H9 (cell line): ENCODE results near the gene APOA4. TPM values are rescaled to one million over a fixed set of nuclear protein-coding genes. Genes with fewer than 3 reads are reported as not detected.

Experiments
- DNase-seq: peaks from one replicate; pipeline ENCODE4 v3.0.0-alpha.2; 2017
- H2AFZ ChIP-seq: one replicate; pipeline ENCODE4 v1.6.1; 2013; ENCODE audit warnings: mild to moderate bottlenecking, low read length, control low read depth, moderate library complexity
- H2AK5ac ChIP-seq: 2 replicates; pipeline ENCODE4 v1.6.1; 2013; ENCODE audit warnings: low read length, control low read depth, mixed read lengths; ENCODE audit not compliant: insufficient read length
- H2BK120ac ChIP-seq: one replicate; pipeline ENCODE4 v1.6.1; 2013; ENCODE audit warnings: low read depth, mild to moderate bottlenecking, low read length, control low read depth, inconsistent platforms; ENCODE audit not compliant: poor library complexity, severe bottlenecking
- H2BK12ac ChIP-seq: 2 replicates; pipeline ENCODE4 v1.6.1; 2013; ENCODE audit warnings: low read length, control low read depth, mixed read lengths, low read depth; ENCODE audit not compliant: insufficient read length
- H2BK15ac ChIP-seq: 2 replicates; pipeline ENCODE4 v1.6.1; 2013; ENCODE audit warnings: low read depth, low read length, control low read depth
- H2BK20ac ChIP-seq: one replicate; pipeline ENCODE4 v1.6.1; 2013; ENCODE audit warnings: low read depth, mild to moderate bottlenecking, low read length, control low read depth, inconsistent platforms; ENCODE audit not compliant: poor library complexity, severe bottlenecking
- H2BK5ac ChIP-seq: 2 replicates; pipeline ENCODE4 v1.6.1; 2013; ENCODE audit warnings: low read length, control low read depth, mixed read lengths; ENCODE audit not compliant: insufficient read length
- H3K14ac ChIP-seq: 2 replicates; pipeline ENCODE4 v1.6.1; 2013; ENCODE audit warnings: low read length, control low read depth; ENCODE audit not compliant: insufficient read depth
- H3K18ac ChIP-seq: 2 replicates; pipeline ENCODE4 v1.6.1; 2013; ENCODE audit warnings: low read depth, mild to moderate bottlenecking, mixed read lengths, low read length, control low read depth; ENCODE audit not compliant: insufficient read length
- H3K23ac ChIP-seq: 2 replicates; pipeline ENCODE4 v1.6.1; 2013; ENCODE audit warnings: low read length, control low read depth, mixed read lengths, low read depth; ENCODE audit not compliant: insufficient read length
- H3K23me2 ChIP-seq: 2 replicates; pipeline ENCODE4 v1.6.1; 2013; ENCODE audit warnings: low read depth, mild to moderate bottlenecking, mixed read lengths, low read length, control low read depth; ENCODE audit not compliant: insufficient read length, poor library complexity, severe bottlenecking
- H3K27ac ChIP-seq: 2 replicates; pipeline ENCODE4 v1.5.1; 2013; ENCODE audit warnings: low read length, control low read depth, mixed read lengths, low read depth; ENCODE audit not compliant: insufficient read length
- H3K27me3 ChIP-seq: 2 replicates; pipeline ENCODE4 v1.6.1; 2013; ENCODE audit warnings: low read length, control low read depth, inconsistent platforms; ENCODE audit not compliant: insufficient read depth
- H3K4ac ChIP-seq: 2 replicates; pipeline ENCODE4 v1.6.1; 2013; ENCODE audit warnings: low read depth, mild to moderate bottlenecking, control low read depth, inconsistent platforms, low read length, moderate library complexity
- H3K4me1 ChIP-seq: 2 replicates; pipeline ENCODE4 v1.6.1; 2013; ENCODE audit warnings: low read length, control low read depth, inconsistent platforms; ENCODE audit not compliant: insufficient read depth
- H3K4me2 ChIP-seq: 2 replicates; pipeline ENCODE4 v1.6.1; 2013; ENCODE audit warnings: low read length, control low read depth, mixed read lengths; ENCODE audit not compliant: insufficient read length, insufficient read depth
- H3K56ac ChIP-seq: 2 replicates; pipeline ENCODE4 v1.6.1; 2013; ENCODE audit warnings: low read depth, mild to moderate bottlenecking, mixed read lengths, low read length, control low read depth; ENCODE audit not compliant: insufficient read length
- H3K79me1 ChIP-seq: 2 replicates; pipeline ENCODE4 v1.6.1; 2013; ENCODE audit warnings: low read depth, mild to moderate bottlenecking, moderate library complexity, low read length, control low read depth, inconsistent platforms; ENCODE audit not compliant: insufficient read depth, poor library complexity, severe bottlenecking
- H3K79me2 ChIP-seq: 2 replicates; pipeline ENCODE4 v1.6.1; 2013; ENCODE audit warnings: low read length, control low read depth, inconsistent platforms; ENCODE audit not compliant: insufficient read depth
- H3K9ac ChIP-seq: 2 replicates; pipeline ENCODE4 v1.6.1; 2013; ENCODE audit warnings: low read length, control low read depth, mixed read lengths; ENCODE audit not compliant: insufficient read length; ENCODE audit errors: extremely low read depth
- H3K9me3 ChIP-seq: one replicate; pipeline ENCODE4 v1.6.1; 2013; ENCODE audit warnings: low read depth, low read length, inconsistent platforms; ENCODE audit not compliant: control insufficient read depth
- H3T11ph ChIP-seq: one replicate; pipeline ENCODE4 v1.6.1; 2013; ENCODE audit warnings: mild to moderate bottlenecking, low read length, control low read depth, inconsistent platforms
- H4K20me1 ChIP-seq: one replicate; pipeline ENCODE4 v1.6.1; 2013; ENCODE audit not compliant: control insufficient read depth, insufficient read length, insufficient read depth
- H4K5ac ChIP-seq: 2 replicates; pipeline ENCODE4 v1.6.1; 2013; ENCODE audit warnings: low read depth, mild to moderate bottlenecking, mixed read lengths, low read length, control low read depth; ENCODE audit not compliant: insufficient read length
- H4K8ac ChIP-seq: replicated peaks from 2 replicates; pipeline ENCODE4 v1.6.1; 2013; ENCODE audit warnings: low read length, control low read depth, mixed read lengths, low read depth; ENCODE audit not compliant: insufficient read length
- H4K91ac ChIP-seq: 2 replicates; pipeline ENCODE4 v1.6.1; 2013; ENCODE audit warnings: low read depth, mild to moderate bottlenecking, moderate library complexity, mixed read lengths, low read length, control low read depth; ENCODE audit not compliant: insufficient read length
- H3K27ac Mint-ChIP-seq, 3 experiments: 2 replicates in 2 of 3; 3 replicates in 1 of 3; pipeline ENCODE4 v1.8.0; 2020 to 2021; ENCODE audit warnings: mixed read lengths in 3 of 3, mild to moderate bottlenecking in 1 of 3, moderate library complexity in 1 of 3
- H3K27me3 Mint-ChIP-seq: 2 replicates; pipeline ENCODE4 v1.8.0; 2021; ENCODE audit warnings: low read depth, mild to moderate bottlenecking, moderate library complexity, mixed read lengths
- H3K36me3 Mint-ChIP-seq, 3 experiments: 2 replicates in 2 of 3; 3 replicates in 1 of 3; pipeline ENCODE4 v1.8.0; 2020 to 2021; ENCODE audit warnings: low read depth in 3 of 3, mixed read lengths in 3 of 3; ENCODE audit not compliant: insufficient read depth in 1 of 3
- H3K4me1 Mint-ChIP-seq, 2 experiments: 2 replicates each; pipeline ENCODE4 v1.8.0; 2020; ENCODE audit warnings: mixed read lengths in 2 of 2
- H3K4me3 Mint-ChIP-seq, 2 experiments: 2 replicates in 1 of 2; 3 replicates in 1 of 2; pipeline ENCODE4 v1.8.0; 2020 to 2021; ENCODE audit warnings: mild to moderate bottlenecking in 2 of 2, mixed read lengths in 2 of 2, moderate library complexity in 1 of 2
- H3K9me3 Mint-ChIP-seq, 2 experiments: 2 replicates in 1 of 2; 3 replicates in 1 of 2; pipeline ENCODE4 v1.8.0; 2020; ENCODE audit warnings: mild to moderate bottlenecking in 2 of 2, mixed read lengths in 2 of 2, moderate library complexity in 1 of 2
- WGBS: extraction: QIAGEN DNeasy Blood & Tissue Kit; methylation state at CpG from one replicate; pipeline ENCODE4 v1.1.7; 2013; ENCODE audit warnings: missing lambda C conversion rate, low lambda C conversion rate, mixed read lengths; ENCODE audit not compliant: insufficient read length; ENCODE audit errors: extremely low coverage; 5-methylcytosine and 5-hydroxymethylcytosine counted together
- total RNA-seq: library from RNA; stranded (reverse); gene quantifications from 2 replicates; pipeline ENCODE4 v1.2.1, GENCODE V29; 2021
- TF ChIP-seq, protein P1 (sequence below): fragments of 200-600 bp; sonication (generic); conservative IDR thresholded peaks from 3 replicates; pipeline ENCODE4 v1.8.0; 2021; ENCODE audit warnings: antibody characterized with exemption, mild to moderate bottlenecking

APOA4 gene
- total RNA-seq, 1 experiment from 2014 or later: not detected

DNA sequence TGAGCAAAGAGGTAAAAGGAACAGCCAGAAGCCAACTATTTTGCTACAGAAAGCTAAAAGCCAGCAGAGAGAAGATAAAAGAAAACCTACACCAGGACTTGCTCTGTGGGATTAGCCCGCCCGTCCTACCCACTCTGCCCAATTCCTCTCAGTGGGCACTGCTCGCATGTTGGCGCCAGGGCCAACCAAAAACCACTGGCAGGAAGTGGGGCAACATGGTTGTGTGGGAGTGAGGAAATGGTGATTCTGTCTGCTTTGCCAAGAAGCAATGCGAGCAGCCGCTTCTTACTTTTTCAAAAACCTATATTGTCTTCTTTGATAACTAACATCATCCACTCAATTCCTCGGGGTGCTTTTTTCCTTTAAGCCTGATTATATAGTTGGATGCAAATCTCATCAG, 28.5 kb upstream of the APOA4 start:
- H3K27me3 Mint-ChIP-seq: no peaks in the 10 kb centered on the region
- Histone ChIP-seq H3K27me3 (no peaks in the 10 kb centered on the region), H3K14ac (no peak overlapping the region), H2BK120ac (no peak overlapping the region), H4K91ac (no peak overlapping the region), H2BK20ac (no peak overlapping the region), H2BK12ac (no peak overlapping the region), H3K9me3 (no peaks in the 10 kb centered on the region), H3K79me2 (no peaks in the 10 kb centered on the region), H4K5ac (no peak overlapping the region), H2AFZ (no peak overlapping the region), H3K23me2 (no peaks in the 10 kb centered on the region), H3K23ac (no peak overlapping the region), H3K4me2 (no peak overlapping the region), H4K8ac (no peak overlapping the region), H3K27ac (no peak overlapping the region), H2BK5ac (no peak overlapping the region), H4K20me1 (no peaks in the 10 kb centered on the region), H3K56ac (no peak overlapping the region), H3K9ac (no peak overlapping the region), H3K4me1 (no peaks in the 10 kb centered on the region), H3K4ac (no peak overlapping the region), H3T11ph (no peak overlapping the region), H2BK15ac (no peak overlapping the region), H3K79me1 (no peaks in the 10 kb centered on the region), H3K18ac (no peak overlapping the region), H2AK5ac (no peak overlapping the region)
- no peak overlapping the region for H3K4me3 Mint-ChIP-seq
- H3K36me3 Mint-ChIP-seq: peaks cover 12 to 39% (median 34%) of the 10 kb centered on the region in 3 experiments; a peak in 6 of 7 replicates
- H3K27ac Mint-ChIP-seq: no peak overlapping the region
- TF ChIP-seq, protein P1, sequence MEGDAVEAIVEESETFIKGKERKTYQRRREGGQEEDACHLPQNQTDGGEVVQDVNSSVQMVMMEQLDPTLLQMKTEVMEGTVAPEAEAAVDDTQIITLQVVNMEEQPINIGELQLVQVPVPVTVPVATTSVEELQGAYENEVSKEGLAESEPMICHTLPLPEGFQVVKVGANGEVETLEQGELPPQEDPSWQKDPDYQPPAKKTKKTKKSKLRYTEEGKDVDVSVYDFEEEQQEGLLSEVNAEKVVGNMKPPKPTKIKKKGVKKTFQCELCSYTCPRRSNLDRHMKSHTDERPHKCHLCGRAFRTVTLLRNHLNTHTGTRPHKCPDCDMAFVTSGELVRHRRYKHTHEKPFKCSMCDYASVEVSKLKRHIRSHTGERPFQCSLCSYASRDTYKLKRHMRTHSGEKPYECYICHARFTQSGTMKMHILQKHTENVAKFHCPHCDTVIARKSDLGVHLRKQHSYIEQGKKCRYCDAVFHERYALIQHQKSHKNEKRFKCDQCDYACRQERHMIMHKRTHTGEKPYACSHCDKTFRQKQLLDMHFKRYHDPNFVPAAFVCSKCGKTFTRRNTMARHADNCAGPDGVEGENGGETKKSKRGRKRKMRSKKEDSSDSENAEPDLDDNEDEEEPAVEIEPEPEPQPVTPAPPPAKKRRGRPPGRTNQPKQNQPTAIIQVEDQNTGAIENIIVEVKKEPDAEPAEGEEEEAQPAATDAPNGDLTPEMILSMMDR: no peak
- WGBS: no CpG with 5 or more reads among the region's 7 CpGs
- no peak for DNase-seq
- no peaks in the 10 kb centered on the region for H3K9me3 Mint-ChIP-seq
- no peaks in the 10 kb centered on the region for H3K4me1 Mint-ChIP-seq
